ENCODE results near the gene CDH13. TPM values are rescaled to one million over a fixed set of nuclear protein-coding genes. Genes with fewer than 3 reads are reported as not detected.
A peak's percentile ranks its signal among the peaks of the same experiment; 100 is the strongest.

The CDH13 gene
- total RNA-seq, 2 donors from 2014 or later: 228 to 280 TPM

DNA sequence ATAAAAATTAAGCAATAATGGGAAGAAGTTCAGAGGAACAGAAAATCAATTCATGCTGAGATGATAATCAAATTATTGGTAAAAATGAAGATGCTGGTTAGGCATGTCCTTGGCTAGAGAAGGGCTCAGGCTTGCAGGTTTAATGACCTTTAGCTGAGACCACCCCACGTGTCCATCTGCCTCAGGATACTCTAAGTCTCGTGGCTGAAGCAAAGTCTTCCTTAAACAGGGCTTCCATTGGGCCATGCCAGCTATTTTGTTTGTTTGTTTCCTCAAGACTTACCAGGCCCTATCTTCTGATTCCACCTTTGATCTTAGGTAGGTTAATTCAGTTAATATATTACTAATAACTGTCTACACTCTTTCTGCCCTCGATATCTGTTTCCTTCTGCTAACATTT is 366.0 kb downstream of the CDH13 start:
- Histone ChIP-seq H3K9me3 (no peaks in the 10 kb centered on the region), H3K27ac (no peak overlapping the region), H3K27me3 (replicated peaks; ENCODE audit: insufficient read depth) (no peaks in the 10 kb centered on the region), H3K4me1 (ENCODE audit: control insufficient read depth in 1 of 2, low read depth in 2 of 2) (peaks cover 10 to 15% of the 10 kb centered on the region in 2 donors), H3K4me3 (no peak overlapping the region), H3K36me3 (no peaks in the 10 kb centered on the region)
- ATAC-seq (ENCODE audit: insufficient number of reproducible peaks, low FRiP score, low read depth): no peak
- DNase-seq (ENCODE audit: low spot score): no peak
- TF ChIP-seq, protein P1, sequence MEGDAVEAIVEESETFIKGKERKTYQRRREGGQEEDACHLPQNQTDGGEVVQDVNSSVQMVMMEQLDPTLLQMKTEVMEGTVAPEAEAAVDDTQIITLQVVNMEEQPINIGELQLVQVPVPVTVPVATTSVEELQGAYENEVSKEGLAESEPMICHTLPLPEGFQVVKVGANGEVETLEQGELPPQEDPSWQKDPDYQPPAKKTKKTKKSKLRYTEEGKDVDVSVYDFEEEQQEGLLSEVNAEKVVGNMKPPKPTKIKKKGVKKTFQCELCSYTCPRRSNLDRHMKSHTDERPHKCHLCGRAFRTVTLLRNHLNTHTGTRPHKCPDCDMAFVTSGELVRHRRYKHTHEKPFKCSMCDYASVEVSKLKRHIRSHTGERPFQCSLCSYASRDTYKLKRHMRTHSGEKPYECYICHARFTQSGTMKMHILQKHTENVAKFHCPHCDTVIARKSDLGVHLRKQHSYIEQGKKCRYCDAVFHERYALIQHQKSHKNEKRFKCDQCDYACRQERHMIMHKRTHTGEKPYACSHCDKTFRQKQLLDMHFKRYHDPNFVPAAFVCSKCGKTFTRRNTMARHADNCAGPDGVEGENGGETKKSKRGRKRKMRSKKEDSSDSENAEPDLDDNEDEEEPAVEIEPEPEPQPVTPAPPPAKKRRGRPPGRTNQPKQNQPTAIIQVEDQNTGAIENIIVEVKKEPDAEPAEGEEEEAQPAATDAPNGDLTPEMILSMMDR (IDR thresholded peaks at IDR 0.05): no peak

GRCh38 chr16:82993415-82993814 is 366.6 kb downstream of the CDH13 start:
- no peaks in the 10 kb centered on the region for H3K36me3 ChIP-seq
- ATAC-seq (ENCODE audit: insufficient number of reproducible peaks, low FRiP score, low read depth): no peak
- H3K27ac ChIP-seq: no peak overlapping the region
- peaks cover 10 to 11% of the 10 kb centered on the region in 2 donors for H3K4me1 ChIP-seq (ENCODE audit: control insufficient read depth in 1 of 2, low read depth in 2 of 2)
- no peaks in the 10 kb centered on the region for H3K27me3 ChIP-seq (replicated peaks; ENCODE audit: insufficient read depth)
- no peak for DNase-seq (ENCODE audit: low spot score)
- no peaks in the 10 kb centered on the region for H3K9me3 ChIP-seq
- TF ChIP-seq, protein P1 (IDR thresholded peaks at IDR 0.05): no peak
- H3K4me3 ChIP-seq: no peak overlapping the region

DNA sequence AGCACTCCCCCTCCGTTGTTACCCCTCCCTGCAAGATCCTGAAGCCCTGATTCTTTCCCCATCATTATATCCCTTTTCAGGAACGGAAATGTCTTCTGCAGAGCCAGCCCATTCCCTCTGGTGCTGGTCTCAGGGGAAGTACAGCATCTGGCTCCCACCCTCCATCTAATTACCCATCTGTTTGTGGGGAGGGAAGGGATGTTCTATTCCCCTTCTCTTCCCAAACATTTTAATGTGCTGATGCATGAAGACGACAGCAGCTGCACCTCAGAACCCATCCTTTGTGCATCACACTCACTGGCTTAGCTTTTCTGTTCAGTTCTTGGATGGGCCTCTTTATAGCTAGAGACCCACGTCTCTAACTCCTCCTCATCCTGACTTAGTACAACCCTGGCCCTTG is 367.2 kb downstream of the CDH13 start:
- DNase-seq (ENCODE audit: low spot score) (no peak), ATAC-seq (ENCODE audit: insufficient number of reproducible peaks, low FRiP score, low read depth) (no peak)
- TF ChIP-seq, protein P1 (IDR thresholded peaks at IDR 0.05): no peak
- no peaks in the 10 kb centered on the region for H3K27me3 ChIP-seq (replicated peaks; ENCODE audit: insufficient read depth)
- no peak overlapping the region for H3K27ac ChIP-seq
- no peaks in the 10 kb centered on the region for H3K9me3 ChIP-seq
- H3K4me3 ChIP-seq: no peak overlapping the region
- no peaks in the 10 kb centered on the region for H3K36me3 ChIP-seq
- peaks cover 10 to 11% of the 10 kb centered on the region in 2 donors for H3K4me1 ChIP-seq (ENCODE audit: control insufficient read depth in 1 of 2, low read depth in 2 of 2)

GRCh38 chr16:82995286-82995923 is 368.6 kb downstream of the CDH13 start:
- Histone ChIP-seq H3K4me1 (ENCODE audit: control insufficient read depth in 1 of 2, low read depth in 2 of 2) (peaks cover 10 to 11% of the 10 kb centered on the region in 2 donors), H3K27me3 (replicated peaks; ENCODE audit: insufficient read depth) (no peaks in the 10 kb centered on the region), H3K27ac (peak overlapping the region in 1 of 2 donors; percentile 61), H3K36me3 (no peaks in the 10 kb centered on the region), H3K4me3 (no peak overlapping the region), H3K9me3 (no peaks in the 10 kb centered on the region)
- ATAC-seq (ENCODE audit: insufficient number of reproducible peaks, low FRiP score, low read depth) (no peak), DNase-seq (ENCODE audit: low spot score) (no peak)
- TF ChIP-seq, protein P1 (IDR thresholded peaks at IDR 0.05): no peak

DNA sequence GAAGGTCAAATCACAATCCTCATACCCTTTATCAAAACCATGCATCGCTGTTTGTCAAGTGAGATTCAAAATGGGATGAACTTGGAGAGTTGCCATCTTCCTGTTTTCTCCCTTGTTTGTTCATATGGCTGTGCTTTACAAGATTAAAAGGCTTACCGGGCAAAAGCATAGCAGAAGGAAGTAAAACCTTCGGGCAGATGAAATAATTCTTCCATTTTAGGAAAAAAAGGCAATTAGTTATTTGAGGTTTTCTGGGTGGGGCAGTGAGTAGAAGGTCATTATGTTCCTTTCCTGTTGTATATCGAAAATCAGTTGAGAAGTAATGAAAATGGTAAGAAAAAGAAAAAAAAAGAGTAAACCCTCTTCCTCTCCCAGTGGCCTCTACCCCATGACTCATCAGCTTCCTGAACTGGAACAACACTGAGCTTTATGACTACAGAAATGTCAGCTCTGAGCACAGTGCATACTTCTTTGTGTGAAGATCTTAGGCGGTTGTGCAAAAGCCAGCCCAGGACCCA is 369.2 kb downstream of the CDH13 start:
- TF ChIP-seq, protein P1 (IDR thresholded peaks at IDR 0.05): no peak
- no peak overlapping the region for H3K4me3 ChIP-seq
- peak; percentile 78 for ATAC-seq (ENCODE audit: insufficient number of reproducible peaks, low FRiP score, low read depth)

More for the DNA sequence above, 369.2 kb downstream of the CDH13 start:
- Histone ChIP-seq H3K27me3 (replicated peaks; ENCODE audit: insufficient read depth) (no peaks in the 10 kb centered on the region), H3K36me3 (no peaks in the 10 kb centered on the region), H3K4me1 (ENCODE audit: control insufficient read depth in 1 of 2, low read depth in 2 of 2) (peaks cover 10 to 11% of the 10 kb centered on the region in 2 donors), H3K9me3 (no peaks in the 10 kb centered on the region), H3K27ac (peak overlapping the region in 1 of 2 donors; percentile 61)
- no peak for DNase-seq (ENCODE audit: low spot score)
